ENCODE data around the gene CELF5. TPM values are rescaled to one million over a fixed set of nuclear protein-coding genes. Genes with fewer than 3 reads are reported as not detected.
"Not testable (repeated sequence)": the region's sequence is repeated elsewhere in the genome, so short reads cannot be mapped to it uniquely, and the experiment has no call there.

Gene CELF5
- total RNA-seq, 2 donors from 2014 or later, result 0.42 to 0.59 TPM

- H3K36me3 ChIP-seq, result no peaks in the 10 kb centered on the region
- H3K4me1 ChIP-seq, result no peaks in the 10 kb centered on the region
- H3K9ac ChIP-seq (ENCODE audit: low read depth in 2 of 2, low read length in 2 of 2), result no peak overlapping the region
- no peak for TF ChIP-seq CTCF (IDR thresholded peaks at IDR 0.05)
- no peak overlapping the region for H3K4me3 ChIP-seq
- intact Hi-C loops (cut with DNase I), result loop anchor here (2.0 kb wide), 1 partner anchor 151 kb away; no protein-coding TSS in a partner anchor
- no peaks in the 10 kb centered on the region for H3K9me3 ChIP-seq
- DNase-seq, result no peak
- H3K27me3 ChIP-seq, result no peaks in the 10 kb centered on the region
- no peak overlapping the region for H3K27ac ChIP-seq
Measured at GRCh38 chr19:3323658-3324057, 99.2 kb downstream of the CELF5 start.

DNA sequence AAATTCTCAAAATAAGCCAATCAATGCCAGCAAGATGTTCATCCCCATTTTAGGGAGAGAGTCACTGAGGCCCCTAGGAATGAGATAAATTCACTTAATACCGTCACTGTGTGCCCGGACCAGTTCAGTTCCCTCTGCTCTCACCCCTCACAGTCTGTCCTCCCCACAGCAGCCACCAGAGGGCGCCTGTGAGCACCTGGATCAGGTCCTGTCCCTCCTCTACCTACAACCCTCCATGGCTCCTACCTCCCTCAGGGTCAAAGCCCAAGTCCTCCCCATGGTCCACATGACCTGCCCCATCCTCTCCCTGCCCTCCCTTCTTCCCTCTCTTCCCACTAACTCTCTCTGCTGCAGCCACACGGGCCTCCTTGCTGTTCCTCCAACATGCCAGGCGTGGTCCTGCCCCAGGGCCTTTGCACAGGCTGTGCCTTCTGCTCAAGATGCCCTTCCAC is 100.0 kb downstream of the CELF5 start:
- intact Hi-C loops (cut with DNase I), result loop anchor here (2.0 kb wide), 1 partner anchor 150 kb away; no protein-coding TSS in a partner anchor
- no peaks in the 10 kb centered on the region for H3K36me3 ChIP-seq
- DNase-seq, result peak; percentile 78
- no peak overlapping the region for H3K9ac ChIP-seq (ENCODE audit: low read depth in 2 of 2, low read length in 2 of 2)
- no peak overlapping the region for H3K4me3 ChIP-seq
- H3K27ac ChIP-seq, result no peak overlapping the region
- H3K27me3 ChIP-seq, result no peaks in the 10 kb centered on the region
- TF ChIP-seq CTCF (IDR thresholded peaks at IDR 0.05), result peak; percentile 58
- H3K4me1 ChIP-seq, result no peaks in the 10 kb centered on the region
- H3K9me3 ChIP-seq, result no peaks in the 10 kb centered on the region

GRCh38 chr19:3325451-3325850 is 101.0 kb downstream of the CELF5 start:
- no peak overlapping the region for H3K4me3 ChIP-seq
- no peaks in the 10 kb centered on the region for H3K36me3 ChIP-seq
- no peaks in the 10 kb centered on the region for H3K9me3 ChIP-seq
- intact Hi-C loops (cut with DNase I), result loop anchor here (2.0 kb wide), 1 partner anchor 149 kb away; no protein-coding TSS in a partner anchor
- no peak overlapping the region for H3K9ac ChIP-seq (ENCODE audit: low read depth in 2 of 2, low read length in 2 of 2)
- no peak overlapping the region for H3K27ac ChIP-seq
- no peaks in the 10 kb centered on the region for H3K27me3 ChIP-seq
- no peak for TF ChIP-seq CTCF (IDR thresholded peaks at IDR 0.05)
- no peaks in the 10 kb centered on the region for H3K4me1 ChIP-seq
- no peak for DNase-seq

GRCh38 chr19:3328743-3329142 is 104.3 kb downstream of the CELF5 start:
- intact Hi-C loops (cut with DNase I), result loop anchor here (2.0 kb wide), 1 partner anchor 106 kb away; no protein-coding TSS in a partner anchor
- no peaks in the 10 kb centered on the region for H3K9me3 ChIP-seq

DNA sequence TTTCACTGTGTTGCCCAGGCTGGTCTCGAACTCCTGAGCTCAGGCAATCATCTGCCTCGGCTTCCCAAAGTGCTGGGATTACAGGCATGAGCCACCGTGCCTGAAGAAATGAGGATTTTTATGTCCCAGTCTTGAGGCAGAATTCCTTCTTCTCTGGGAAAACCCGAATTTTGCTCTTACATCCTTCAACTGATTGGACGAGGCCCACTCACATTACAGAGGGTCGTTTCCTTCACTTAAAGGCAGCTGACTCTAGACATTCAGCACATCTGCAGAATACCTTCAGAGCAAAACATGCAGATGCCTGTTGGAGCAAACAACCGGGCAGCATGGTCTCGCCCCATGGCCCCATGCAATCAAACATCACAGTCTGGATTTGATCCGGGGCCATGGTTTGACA is 105.6 kb downstream of the CELF5 start:
- no peak overlapping the region for H3K4me3 ChIP-seq

More at GRCh38 chr19:3328743-3329142, 104.3 kb downstream of the CELF5 start:
- H3K27me3 ChIP-seq, result no peaks in the 10 kb centered on the region
- TF ChIP-seq CTCF (IDR thresholded peaks at IDR 0.05), result no peak
- H3K27ac ChIP-seq, result no peak overlapping the region
- no peaks in the 10 kb centered on the region for H3K4me1 ChIP-seq
- H3K36me3 ChIP-seq, result no peaks in the 10 kb centered on the region
- H3K4me3 ChIP-seq, result no peak overlapping the region
- DNase-seq, result no peak
- H3K9ac ChIP-seq (ENCODE audit: low read depth in 2 of 2, low read length in 2 of 2), result no peak overlapping the region

DNA sequence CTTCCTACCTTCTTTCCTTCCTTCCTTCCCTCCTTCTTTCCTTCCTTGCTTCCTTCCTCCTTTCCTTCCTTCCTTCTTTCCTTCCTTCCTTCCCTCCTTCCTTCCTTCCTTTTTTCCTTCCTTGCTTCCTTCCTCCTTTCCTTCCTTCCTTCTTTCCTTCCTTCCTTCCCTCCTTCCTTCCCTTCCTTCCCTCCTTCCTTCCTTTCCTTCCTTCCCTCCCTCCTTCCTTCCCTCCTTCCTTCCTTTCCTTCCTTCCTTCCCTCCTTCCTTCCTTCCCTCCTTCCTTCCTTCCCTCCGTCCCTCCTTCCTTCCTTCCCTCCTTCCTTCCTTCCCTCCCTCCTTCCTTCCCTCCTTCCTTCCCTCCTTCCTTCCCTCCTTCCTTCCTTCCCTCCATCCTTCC is 107.8 kb downstream of the CELF5 start:
- H3K27ac ChIP-seq; H3K27me3 ChIP-seq; H3K9ac ChIP-seq (ENCODE audit: low read depth in 2 of 2, low read length in 2 of 2); H3K36me3 ChIP-seq; DNase-seq; intact Hi-C loops (cut with DNase I); H3K9me3 ChIP-seq; H3K4me3 ChIP-seq: not testable (repeated sequence)
- peaks cover 20% of the 10 kb centered on the region for H3K4me1 ChIP-seq

More for the DNA sequence above, 105.6 kb downstream of the CELF5 start:
- TF ChIP-seq CTCF (IDR thresholded peaks at IDR 0.05), result no peak
- Histone ChIP-seq H3K36me3 (no peaks in the 10 kb centered on the region), H3K27ac (no peak overlapping the region), H3K9ac (ENCODE audit: low read depth in 2 of 2, low read length in 2 of 2) (no peak overlapping the region), H3K9me3 (no peaks in the 10 kb centered on the region), H3K4me1 (no peaks in the 10 kb centered on the region), H3K27me3 (no peaks in the 10 kb centered on the region)
- intact Hi-C loops (cut with DNase I), result no loop called here
- no peak for DNase-seq

Measured in colonic mucosa (tissue), 4 donors.